ENCODE data around the gene ZNF829.

- TF ChIP-seq CTCF (IDR thresholded peaks at IDR 0.05) (peak in 1 of 5 experiments; percentile 23), EP300 (IDR thresholded peaks at IDR 0.05) (peak in 1 of 2 donors; percentile 71), POLR2A (IDR thresholded peaks at IDR 0.05) (peak in 1 of 2 donors; percentile 27)
These were observed 65.3 kb downstream of the ZNF829 start, which contains the start of gene ZNF345 for GRCh38 chr19:36850559-36851442.

Measured in tibial nerve (tissue), 4 donors.